GM23338 (cell line): ENCODE results near the gene CERS1. TPM values are rescaled to one million over a fixed set of nuclear protein-coding genes. Genes with fewer than 3 reads are reported as not detected.
A peak's percentile ranks its signal among the peaks of the same experiment; 100 is the strongest.

Experiments
- ATAC-seq: fragments of 200-7000 bp; cut with Tn5 transposase; 3 replicates; pipeline ENCODE4 v1.9.1; 2020
- DNase-seq: peaks from one replicate; pipeline ENCODE4 v3.0.0-alpha.2; 2015; ENCODE audit warnings: low spot score
- H2AFZ ChIP-seq: fragments of 200-600 bp; sonication (generic); 2 replicates; pipeline ENCODE4 v1.8.0; 2016; ENCODE audit warnings: antibody characterized with exemption, mild to moderate bottlenecking, moderate library complexity
- H3F3A ChIP-seq: fragments of 200-600 bp; sonication (generic); replicated peaks from 2 replicates; pipeline ENCODE4 v1.8.0; 2017; ENCODE audit warnings: antibody characterized with exemption, mixed run types, low read depth
- H3K27ac ChIP-seq: fragments of 200-600 bp; sonication (generic); 2 replicates; pipeline ENCODE4 v1.6.1; 2016; ENCODE audit warnings: low read depth
- H3K27me3 ChIP-seq: fragments of 200-600 bp; sonication (generic); 2 replicates; pipeline ENCODE4 v1.8.0; 2016; ENCODE audit warnings: mild to moderate bottlenecking, mixed run types, moderate library complexity; ENCODE audit not compliant: insufficient read depth
- H3K36me3 ChIP-seq: fragments of 200-600 bp; sonication (generic); 2 replicates; pipeline ENCODE4 v1.8.0; 2016; ENCODE audit warnings: mild to moderate bottlenecking; ENCODE audit not compliant: insufficient read depth
- H3K4me1 ChIP-seq: fragments of 200-600 bp; sonication (generic); 2 replicates; pipeline ENCODE4 v1.8.0; 2016; ENCODE audit warnings: mild to moderate bottlenecking, moderate library complexity; ENCODE audit not compliant: insufficient read depth
- H3K4me2 ChIP-seq: fragments of 200-600 bp; sonication (generic); 2 replicates; pipeline ENCODE4 v1.7.1; 2017; ENCODE audit warnings: mixed run types
- H3K4me3 ChIP-seq: fragments of 200-600 bp; sonication (generic); 2 replicates; pipeline ENCODE4 v1.6.1; 2016; ENCODE audit warnings: mixed run types
- H3K79me2 ChIP-seq: fragments of 200-600 bp; sonication (generic); replicated peaks from 2 replicates; pipeline ENCODE4 v1.8.0; 2017; ENCODE audit warnings: mild to moderate bottlenecking; ENCODE audit not compliant: insufficient read depth
- H3K9me2 ChIP-seq: fragments of 200-600 bp; sonication (generic); 2 replicates; pipeline ENCODE4 v1.8.0; 2017; ENCODE audit not compliant: insufficient read depth
- H4K20me1 ChIP-seq: fragments of 200-600 bp; sonication (generic); replicated peaks from 2 replicates; pipeline ENCODE4 v1.8.0; 2017; ENCODE audit warnings: mild to moderate bottlenecking; ENCODE audit not compliant: insufficient read depth
- H3K27ac Mint-ChIP-seq: 2 replicates; pipeline ENCODE4 v1.8.0; 2020; ENCODE audit warnings: inconsistent platforms, mild to moderate bottlenecking, moderate library complexity, mixed read lengths
- H3K27me3 Mint-ChIP-seq: 3 replicates; pipeline ENCODE4 v1.8.0; 2022; ENCODE audit warnings: low read depth, mild to moderate bottlenecking, moderate library complexity, mixed read lengths, inconsistent platforms; ENCODE audit not compliant: insufficient read depth, poor library complexity
- H3K36me3 Mint-ChIP-seq: 3 replicates; pipeline ENCODE4 v1.8.0; 2021; ENCODE audit warnings: low read depth, mild to moderate bottlenecking, inconsistent platforms, moderate library complexity, mixed read lengths
- H3K4me1 Mint-ChIP-seq: 3 replicates; pipeline ENCODE4 v1.8.0; 2020; ENCODE audit warnings: mild to moderate bottlenecking, inconsistent platforms, mixed read lengths
- H3K4me3 Mint-ChIP-seq: 3 replicates; pipeline ENCODE4 v1.8.0; 2021; ENCODE audit warnings: moderate library complexity, mild to moderate bottlenecking, inconsistent platforms, mixed read lengths
- H3K9me3 Mint-ChIP-seq: 3 replicates; pipeline ENCODE4 v1.8.0; 2020; ENCODE audit warnings: moderate library complexity, mild to moderate bottlenecking, inconsistent platforms, mixed read lengths
- CREB1 ChIP-seq: fragments of 250-450 bp; sonication (Bioruptor Pico); IDR thresholded peaks from 2 replicates; pipeline ENCODE4 v1.5.0; 2020; ENCODE audit warnings: low read depth, mild to moderate bottlenecking, moderate library complexity
- ETS1 ChIP-seq: IDR thresholded peaks from 2 replicates; pipeline ENCODE4 v1.6.1; 2016; ENCODE audit warnings: antibody characterized with exemption
- EZH2 ChIP-seq: fragments of 200-600 bp; sonication (generic); IDR thresholded peaks from one replicate; pipeline ENCODE4 v1.8.0; 2017; ENCODE audit warnings: antibody characterized with exemption, mild to moderate bottlenecking, low read depth; ENCODE audit not compliant: unreplicated experiment
- EZH2phosphoT487 ChIP-seq: fragments of 200-600 bp; sonication (generic); IDR thresholded peaks from one replicate; pipeline ENCODE4 v1.8.1; 2018; ENCODE audit warnings: antibody characterized with exemption; ENCODE audit not compliant: unreplicated experiment
- JUNB ChIP-seq: IDR thresholded peaks from one replicate; pipeline ENCODE4 v1.6.1; 2016; ENCODE audit warnings: antibody characterized with exemption; ENCODE audit not compliant: unreplicated experiment
- NANOG ChIP-seq: IDR thresholded peaks from 2 replicates; pipeline ENCODE4 v1.6.1; 2016; ENCODE audit warnings: antibody characterized with exemption, borderline replicate concordance
- POLR2AphosphoS5 ChIP-seq: IDR thresholded peaks from 2 replicates; pipeline ENCODE4 v1.6.1; 2016; ENCODE audit warnings: antibody characterized with exemption, low read depth
- REST ChIP-seq: IDR thresholded peaks from one replicate; pipeline ENCODE4 v1.6.1; 2018; ENCODE audit warnings: antibody characterized with exemption; ENCODE audit not compliant: unreplicated experiment
- STAT1 ChIP-seq: IDR thresholded peaks from one replicate; pipeline ENCODE4 v1.6.1; 2016; ENCODE audit warnings: antibody characterized with exemption; ENCODE audit not compliant: unreplicated experiment
- ZNF114 ChIP-seq: fragments of 250-450 bp; sonication (Bioruptor Pico); IDR thresholded peaks from 2 replicates; pipeline ENCODE4 v1.5.0; 2020; ENCODE audit warnings: mild to moderate bottlenecking, moderate library complexity
- ZNF331 ChIP-seq: fragments of 250-450 bp; sonication (Bioruptor Pico); IDR thresholded peaks from 2 replicates; pipeline ENCODE4 v1.5.0; 2020; ENCODE audit warnings: low read depth, mild to moderate bottlenecking, moderate library complexity
- ZNF462 ChIP-seq: fragments of 250-450 bp; sonication (Bioruptor Pico); IDR thresholded peaks from 2 replicates; pipeline ENCODE4 v1.5.0; 2020; ENCODE audit warnings: mild to moderate bottlenecking, moderate library complexity
- polyA plus RNA-seq: library from polyadenylated mRNA; unstranded; fragments of >200 nt; fragmentation: Nextera tagmentation; extraction: Ambion mirVana; gene quantifications from 2 replicates; pipeline ENCODE4 v1.2.1, GENCODE V29; 2016
- total RNA-seq: library from RNA; depleted of rRNA; stranded (reverse); fragments of >200 nt; shearing (Covaris generic); gene quantifications from 2 replicates; pipeline ENCODE4 v1.2.3, GENCODE V29; 2014

The CERS1 gene
- total and polyA plus RNA-seq, 2 experiments from 2014 or later: 11.1 to 12.2 TPM

- Mint-ChIP-seq H3K9me3 (no peaks in the 10 kb centered on the region; the same call in 2 of the 3 replicates), H3K27ac (no peak overlapping the region; the same call in 1 of the 2 replicates), H3K27me3 (peaks cover 7% of the 10 kb centered on the region), H3K4me1 (peaks cover 34% of the 10 kb centered on the region), H3K4me3 (no peak overlapping the region), H3K36me3 (peaks cover 19% of the 10 kb centered on the region)
- Histone ChIP-seq H3K4me2 (no peak overlapping the region), H3K79me2 (peaks cover 94% of the 10 kb centered on the region), H3K4me3 (no peak overlapping the region), H3K27ac (0 out of 2 replicates have a peak overlapping the region, but pooled peaks have one; percentile 76), H3K9me2 (no peaks in the 10 kb centered on the region), H4K20me1 (peaks cover 79% of the 10 kb centered on the region), H2AFZ (no peak overlapping the region), H3K27me3 (no peaks in the 10 kb centered on the region), H3K36me3 (0 out of 2 replicates have a peak, but pooled peaks cover 7% of the 10 kb centered on the region), H3K4me1 (peaks cover 16% of the 10 kb centered on the region), H3F3A (peaks cover 13% of the 10 kb centered on the region)
- no peak for TF ChIP-seq ZNF462 (CRISPR knock-in tag)
- no peak for TF ChIP-seq NANOG
- no peak for TF ChIP-seq EZH2
- TF ChIP-seq JUNB: no peak
- no peak for TF ChIP-seq EZH2phosphoT487
- no peak for TF ChIP-seq REST
- TF ChIP-seq POLR2AphosphoS5: no peak
- TF ChIP-seq ZNF331 (CRISPR knock-in tag): no peak
- TF ChIP-seq ETS1: no peak
- TF ChIP-seq STAT1: no peak
- no peak for TF ChIP-seq CREB1
- no peak for TF ChIP-seq ZNF114 (CRISPR knock-in tag)
- ATAC-seq (no peak), DNase-seq (no peak)
Observed at GRCh38 chr19:18841400-18841799, 54.6 kb downstream of the CERS1 start.
